HepG2 (cell line): ENCODE results near the gene P2RX1. TPM values are rescaled to one million over a fixed set of nuclear protein-coding genes. Genes with fewer than 3 reads are reported as not detected.

Experiments
- ATAC-seq: fragments of 200-7000 bp; cut with Tn5 transposase; 3 replicates; pipeline ENCODE4 v1.9.1; 2020; ENCODE audit warnings: mild to moderate bottlenecking, moderate library complexity
- BruUV-seq: library from RNA; stranded (reverse); fragments of 400-500 nt; replicated peaks from 2 replicates; lab custom pipeline; 2021; lab: Mats Ljungman, UMichigan
- CTCF ChIA-PET: fragments of 300-600 bp; formaldehyde crosslinking; extraction: SDS; loops from one replicate; lab custom pipeline; 2021; ENCODE audit warnings: low total read pairs, inconsistent platforms, low intra/inter-chr PET ratio; lab: Yijun Ruan, JAX
- POLR2A ChIA-PET: fragments of 350-600 bp; sonication (Branson Sonifier 250); formaldehyde crosslinking; loops from one replicate; lab custom pipeline; 2020; ENCODE audit warnings: antibody characterized with exemption, inconsistent platforms; lab: Yijun Ruan, JAX
- DNase-seq: peaks from one replicate; pipeline ENCODE4 v3.0.0-alpha.2; 2015; ENCODE audit warnings: low spot score
- FAIRE-seq: peaks from 3 replicates; lab custom pipeline; 2011; peaks lifted over from hg19 to GRCh38; lab: Jason Lieb, UNC
- H2AFZ ChIP-seq: one replicate; pipeline ENCODE4 v1.6.1; 2011; ENCODE audit warnings: low read length, inconsistent platforms
- H3K27ac ChIP-seq: fragments of 300-600 bp; 3 replicates; pipeline ENCODE4 v1.8.0; 2011; ENCODE audit warnings: mixed run types, mild to moderate bottlenecking, mixed read lengths, low read length, inconsistent platforms; ENCODE audit not compliant: insufficient read depth; ENCODE audit errors: extremely low read length
- H3K27me3 ChIP-seq, 2 experiments: fragments of 200-600 bp in 1 of 2; 2 replicates in 1 of 2; 3 replicates in 1 of 2; pipeline versions ENCODE4 v1.6.0 to v1.8.0; 2011; ENCODE audit warnings: low read length in 2 of 2, mild to moderate bottlenecking in 2 of 2, moderate library complexity in 2 of 2, inconsistent platforms in 1 of 2; ENCODE audit not compliant: insufficient read depth in 2 of 2, control insufficient read depth in 1 of 2
- H3K36me3 ChIP-seq, 2 experiments: fragments of 200-600 bp in 1 of 2; replicated peaks in 1 of 2; 2 replicates in 1 of 2; 3 replicates in 1 of 2; pipeline versions ENCODE4 v1.5.1 to v1.8.0; 2011; ENCODE audit warnings: low read length in 2 of 2, inconsistent platforms in 1 of 2; ENCODE audit not compliant: insufficient read depth in 2 of 2, control insufficient read depth in 1 of 2
- H3K4me1 ChIP-seq: 2 replicates; pipeline ENCODE4 v1.5.1; 2012; ENCODE audit warnings: low read length, inconsistent platforms; ENCODE audit not compliant: insufficient read depth
- H3K4me2 ChIP-seq: 2 replicates; pipeline ENCODE4 v1.6.0; 2011; ENCODE audit warnings: low read depth, low read length, inconsistent platforms
- H3K4me3 ChIP-seq, 3 experiments: fragments of 200-600 bp in 1 of 3; sonication (generic), shearing (Covaris generic) in 1 of 3; replicated peaks in 1 of 3; 2 replicates each; pipeline ENCODE4 v1.5.1; 2011 to 2016; ENCODE audit warnings: low read length in 3 of 3, inconsistent platforms in 2 of 3, low read depth in 2 of 3, mild to moderate bottlenecking in 2 of 3, control low read depth in 1 of 3, mixed read lengths in 1 of 3; ENCODE audit not compliant: insufficient read depth in 1 of 3
- H3K79me2 ChIP-seq: one replicate; pipeline ENCODE4 v1.6.1; 2011; ENCODE audit warnings: low read length, inconsistent platforms; ENCODE audit not compliant: insufficient read depth
- H3K9ac ChIP-seq: 2 replicates; pipeline ENCODE4 v1.6.0; 2011; ENCODE audit warnings: mild to moderate bottlenecking, low read depth, low read length, inconsistent platforms; ENCODE audit not compliant: insufficient read depth
- H3K9me3 ChIP-seq: 2 replicates; pipeline ENCODE4 v1.5.1; 2012; ENCODE audit warnings: mild to moderate bottlenecking, low read length
- H4K20me1 ChIP-seq: 2 replicates; pipeline ENCODE4 v1.6.0; 2011; ENCODE audit warnings: inconsistent platforms, mild to moderate bottlenecking, low read length, moderate library complexity; ENCODE audit not compliant: insufficient read depth
- GATA4 ChIP-seq: sonication (generic); IDR thresholded peaks from 2 replicates; pipeline ENCODE4 v1.6.1; 2016; ENCODE audit warnings: antibody characterized with exemption, low read depth, borderline replicate concordance
- KLF11 ChIP-seq: IDR thresholded peaks from 2 replicates; pipeline ENCODE4 v1.6.1; 2016; ENCODE audit warnings: missing compliant biosample characterization
- SIN3B ChIP-seq: fragments of 150-350 bp; IDR thresholded peaks from 2 replicates; pipeline ENCODE4 v1.6.1; 2014; ENCODE audit warnings: low read length
- ZBTB4 ChIP-seq: sonication (generic); formaldehyde crosslinking; IDR thresholded peaks from 2 replicates; pipeline ENCODE4 v1.4.0; 2020; ENCODE audit warnings: missing genetic modification reagents, mild to moderate bottlenecking, borderline replicate concordance
- ZNF264 ChIP-seq: sonication (generic); formaldehyde crosslinking; IDR thresholded peaks from 2 replicates; pipeline ENCODE4 v1.4.0; 2020; ENCODE audit warnings: missing genetic modification reagents
- ZNF784 ChIP-seq: sonication (generic); formaldehyde crosslinking; IDR thresholded peaks from 2 replicates; pipeline ENCODE4 v1.5.1; 2020; ENCODE audit warnings: missing genetic modification reagents, mild to moderate bottlenecking, borderline replicate concordance
- WGBS: methylation state at CpG from one replicate; pipeline ENCODE4 v1.1.6; 2017; ENCODE audit warnings: low lambda C conversion rate; 5-methylcytosine and 5-hydroxymethylcytosine counted together
- in situ Hi-C: cut with HindIII; loops from 2 replicates; pipeline ENCODE4 v1.10.0; 2017; ENCODE audit warnings: low pct_unique_long_range_greater_than_20kb; ENCODE audit not compliant: extremely low pct_ligation_motif_present
- intact Hi-C: fragments of 100-400 bp; cut with micrococcal nuclease; formaldehyde crosslinking; loops from one replicate; pipeline ENCODE4 v1.10.0; 2022; ENCODE audit not compliant: unreplicated experiment
- polyA plus RNA-seq, 8 experiments: library from polyadenylated mRNA; depleted of rRNA in 3 of 8; stranded (reverse) in 7 of 8; unstranded in 1 of 8; fragments of >200 nt; fragmentation: Illumina TruSeq in 4 of 8; extraction: Trizol in 4 of 8; gene quantifications; 2 replicates each; pipeline versions ENCODE4 v1.2.1 to v1.2.3, GENCODE V29; 2011 to 2016; ENCODE audit warnings: low read depth in 4 of 8, missing spikeins in 1 of 8, mixed read lengths in 1 of 8; ENCODE audit not compliant: insufficient read depth in 1 of 8
- total RNA-seq, 5 experiments: library from RNA; depleted of rRNA; stranded (reverse); fragments of >200 nt; fragmentation: Illumina TruSeq; extraction: Trizol; gene quantifications; 2 replicates each; pipeline ENCODE4 v1.2.3, GENCODE V29; 2016; ENCODE audit warnings: low read depth in 1 of 5

Gene P2RX1
- total and polyA plus RNA-seq, 2 of the 13 experiments (the other 11 are each of a cell fraction or from before 2014, with no cell fraction given): 0.04 to 0.50 TPM

- intact Hi-C loops: no loop called here
- Histone ChIP-seq H3K4me3 (no peak overlapping the region), H3K36me3 (no peaks in the 10 kb centered on the region; a peak in 1 of 5 replicates), H3K4me2 (no peak overlapping the region), H3K4me1 (peaks cover 12% of the 10 kb centered on the region; the same call in 1 of the 2 replicates), H3K27ac (no peak overlapping the region), H3K9me3 (no peaks in the 10 kb centered on the region), H4K20me1 (no peaks in the 10 kb centered on the region), H3K79me2 (no peaks in the 10 kb centered on the region), H3K27me3 (0 out of 5 replicates have a peak, but pooled peaks cover 0 to 2% of the 10 kb centered on the region in 2 experiments), H2AFZ (no peak overlapping the region), H3K9ac (no peak overlapping the region)
- FAIRE-seq: no peak
- 96% methylated on average over 16 of the region's 30 CpGs for WGBS
- ATAC-seq: no peak
- ChIA-PET CTCF (no interaction called here), POLR2A (no interaction called here)
- TF ChIP-seq ZBTB4 (no peak), KLF11 (no peak), SIN3B (no peak), ZNF264 (no peak), GATA4 (no peak), ZNF784 (CRISPR knock-in tag) (no peak)
- no TSS peak for BruUV-seq
- in situ Hi-C loops: no loop called here
- no peak for DNase-seq
These were observed 55.1 kb downstream of the P2RX1 start for GRCh38 chr17:3860939-3861700.
